Measurements from ENCODE around the gene RAP1B. TPM values are rescaled to one million over a fixed set of nuclear protein-coding genes. Genes with fewer than 3 reads are reported as not detected.

Gene RAP1B
- total and polyA plus RNA-seq, 2 of the 13 experiments (the other 11 are each of a cell fraction or from before 2014, with no cell fraction given), result 71.1 to 92.7 TPM

DNA sequence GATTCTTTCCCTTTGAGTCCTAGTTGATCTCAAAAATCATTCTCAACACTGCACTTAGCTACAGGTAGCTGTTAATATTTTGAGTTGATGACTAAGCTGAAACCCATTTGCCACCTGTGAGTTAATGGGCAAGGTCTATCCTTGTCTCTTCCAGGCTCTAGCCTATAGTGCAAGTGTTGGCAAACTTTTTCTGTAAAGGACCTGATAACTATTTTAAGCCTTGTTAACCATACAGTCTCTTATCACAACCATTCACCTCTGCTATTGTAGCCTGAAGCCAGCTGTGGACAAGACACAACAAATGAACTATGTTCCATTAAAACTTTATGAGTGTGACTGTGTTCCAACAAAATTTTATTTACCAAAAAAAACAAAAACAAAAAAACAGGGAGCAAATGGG is 19.4 kb downstream of the RAP1B start:
- BruUV-seq (replicated peaks), result no TSS peak
- Histone ChIP-seq H3K9ac (ENCODE audit: insufficient read depth, low read depth, low read length) (no peak overlapping the region), H3K27me3 (ENCODE audit: control insufficient read depth in 1 of 2, insufficient read depth in 2 of 2, low read length in 2 of 2) (no peaks in the 10 kb centered on the region), H3K9me3 (ENCODE audit: low read length) (no peaks in the 10 kb centered on the region), H3K4me3 (replicated peaks in 1 of 3; ENCODE audit: insufficient read depth in 1 of 3, low read depth in 2 of 3, low read length in 3 of 3) (no peak overlapping the region), H3K36me3 (replicated peaks in 1 of 2; ENCODE audit: control insufficient read depth in 1 of 2, insufficient read depth in 2 of 2, low read length in 2 of 2) (peaks cover 2 to 19% of the 10 kb centered on the region in 2 experiments; a peak in 3 of 5 replicates), H4K20me1 (ENCODE audit: insufficient read depth, low read length) (0 out of 2 replicates have a peak, but pooled peaks cover 14% of the 10 kb centered on the region), H3K79me2 (ENCODE audit: insufficient read depth, low read length) (peaks cover 82% of the 10 kb centered on the region), H3K4me1 (ENCODE audit: insufficient read depth, low read length) (no peaks in the 10 kb centered on the region), H2AFZ (ENCODE audit: low read length) (no peak overlapping the region), H3K27ac (ENCODE audit: extremely low read length, insufficient read depth, low read length) (no peak overlapping the region), H3K4me2 (ENCODE audit: low read depth, low read length) (no peak overlapping the region)
- DNase-seq (ENCODE audit: low spot score) (no peak), ATAC-seq (no peak), FAIRE-seq (no peak)
- in situ Hi-C loops (cut with HindIII; ENCODE audit: extremely low pct_ligation_motif_present, low pct_unique_long_range_greater_than_20kb) (no loop called here), intact Hi-C loops (cut with micrococcal nuclease; ENCODE audit: unreplicated experiment) (no loop called here)
- POLR2A ChIA-PET, result no interaction called here
- CTCF ChIA-PET (ENCODE audit: low intra/inter-chr PET ratio, low total read pairs), result no interaction called here
- TF ChIP-seq ZSCAN9 (CRISPR knock-in tag; IDR thresholded peaks at IDR 0.05; ENCODE audit: borderline replicate concordance) (no peak), ZNF577 (CRISPR knock-in tag; IDR thresholded peaks at IDR 0.05; ENCODE audit: borderline replicate concordance, low read depth) (no peak)
- TF ChIP-seq, protein P1, sequence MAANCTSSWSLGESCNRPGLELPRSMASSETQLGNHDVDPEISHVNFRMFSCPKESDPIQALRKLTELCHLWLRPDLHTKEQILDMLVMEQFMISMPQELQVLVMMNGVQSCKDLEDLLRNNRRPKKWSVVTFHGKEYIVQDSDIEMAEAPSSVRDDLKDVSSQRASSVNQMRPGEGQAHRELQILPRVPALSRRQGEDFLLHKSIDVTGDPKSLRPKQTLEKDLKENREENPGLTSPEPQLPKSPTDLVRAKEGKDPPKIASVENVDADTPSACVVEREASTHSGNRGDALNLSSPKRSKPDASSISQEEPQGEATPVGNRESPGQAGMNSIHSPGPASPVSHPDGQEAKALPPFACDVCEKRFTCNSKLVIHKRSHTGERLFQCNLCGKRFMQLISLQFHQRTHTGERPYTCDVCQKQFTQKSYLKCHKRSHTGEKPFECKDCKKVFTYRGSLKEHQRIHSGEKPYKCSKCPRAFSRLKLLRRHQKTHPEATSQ (CRISPR knock-in tag; IDR thresholded peaks at IDR 0.05; ENCODE audit: borderline replicate concordance), result no peak

DNA sequence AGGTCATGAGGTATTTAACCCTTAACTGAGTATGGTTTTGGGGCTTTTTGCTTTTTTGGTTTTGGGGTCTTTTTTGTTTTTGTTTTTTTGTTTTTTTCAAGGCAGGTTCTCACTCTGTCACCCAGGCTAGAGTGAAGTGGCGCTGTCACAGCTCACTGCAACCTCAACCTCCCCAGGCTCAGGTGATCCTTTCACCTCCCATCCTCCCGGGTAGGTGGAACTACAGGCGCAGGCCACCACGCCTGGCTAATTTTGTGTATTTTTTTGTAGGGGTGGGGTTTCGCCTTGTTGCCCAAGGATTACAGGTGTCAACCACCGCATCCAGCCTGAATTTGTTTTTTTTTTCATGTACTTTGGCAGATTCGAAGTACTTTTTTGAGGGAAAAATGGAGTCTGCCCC is 19.9 kb downstream of the RAP1B start:
- Histone ChIP-seq H3K9ac (ENCODE audit: insufficient read depth, low read depth, low read length) (no peak overlapping the region), H3K4me3 (replicated peaks in 1 of 3; ENCODE audit: insufficient read depth in 1 of 3, low read depth in 2 of 3, low read length in 3 of 3) (no peak overlapping the region), H3K4me2 (ENCODE audit: low read depth, low read length) (no peak overlapping the region), H4K20me1 (ENCODE audit: insufficient read depth, low read length) (peaks cover 17% of the 10 kb centered on the region; the same call in 1 of the 2 replicates), H2AFZ (ENCODE audit: low read length) (no peak overlapping the region), H3K36me3 (replicated peaks in 1 of 2; ENCODE audit: control insufficient read depth in 1 of 2, insufficient read depth in 2 of 2, low read length in 2 of 2) (peaks cover 2 to 17% of the 10 kb centered on the region in 2 experiments; a peak in 3 of 5 replicates), H3K27ac (ENCODE audit: extremely low read length, insufficient read depth, low read length) (no peak overlapping the region), H3K4me1 (ENCODE audit: insufficient read depth, low read length) (peaks cover 5% of the 10 kb centered on the region; the same call in 1 of the 2 replicates), H3K27me3 (ENCODE audit: control insufficient read depth in 1 of 2, insufficient read depth in 2 of 2, low read length in 2 of 2) (no peaks in the 10 kb centered on the region), H3K79me2 (ENCODE audit: insufficient read depth, low read length) (peaks cover 79% of the 10 kb centered on the region), H3K9me3 (ENCODE audit: low read length) (no peaks in the 10 kb centered on the region)
- ChIA-PET CTCF (ENCODE audit: low intra/inter-chr PET ratio, low total read pairs) (no interaction called here), POLR2A (no interaction called here)
- intact Hi-C loops (cut with micrococcal nuclease; ENCODE audit: unreplicated experiment), result no loop called here
- DNase-seq (ENCODE audit: low spot score) (no peak), ATAC-seq (no peak), FAIRE-seq (no peak)
- WGBS (ENCODE audit: low lambda C conversion rate), result 98% methylated on average over 7 of the region's 7 CpGs
- BruUV-seq (replicated peaks), result no TSS peak
- in situ Hi-C loops (cut with HindIII; ENCODE audit: extremely low pct_ligation_motif_present, low pct_unique_long_range_greater_than_20kb), result no loop called here
- no peak for TF ChIP-seq ZNF282 (IDR thresholded peaks at IDR 0.05; ENCODE audit: partially characterized antibody)
- TF ChIP-seq SP1 (IDR thresholded peaks at IDR 0.05), result no peak
- no peak for TF ChIP-seq SP1 (CRISPR knock-in tag; IDR thresholded peaks at IDR 0.05)
- no peak for TF ChIP-seq RARG (CRISPR knock-in tag; IDR thresholded peaks at IDR 0.05; ENCODE audit: low read depth)
- no peak for TF ChIP-seq KLF15 (CRISPR knock-in tag; IDR thresholded peaks at IDR 0.05; ENCODE audit: borderline replicate concordance)
- TF ChIP-seq, protein P2, sequence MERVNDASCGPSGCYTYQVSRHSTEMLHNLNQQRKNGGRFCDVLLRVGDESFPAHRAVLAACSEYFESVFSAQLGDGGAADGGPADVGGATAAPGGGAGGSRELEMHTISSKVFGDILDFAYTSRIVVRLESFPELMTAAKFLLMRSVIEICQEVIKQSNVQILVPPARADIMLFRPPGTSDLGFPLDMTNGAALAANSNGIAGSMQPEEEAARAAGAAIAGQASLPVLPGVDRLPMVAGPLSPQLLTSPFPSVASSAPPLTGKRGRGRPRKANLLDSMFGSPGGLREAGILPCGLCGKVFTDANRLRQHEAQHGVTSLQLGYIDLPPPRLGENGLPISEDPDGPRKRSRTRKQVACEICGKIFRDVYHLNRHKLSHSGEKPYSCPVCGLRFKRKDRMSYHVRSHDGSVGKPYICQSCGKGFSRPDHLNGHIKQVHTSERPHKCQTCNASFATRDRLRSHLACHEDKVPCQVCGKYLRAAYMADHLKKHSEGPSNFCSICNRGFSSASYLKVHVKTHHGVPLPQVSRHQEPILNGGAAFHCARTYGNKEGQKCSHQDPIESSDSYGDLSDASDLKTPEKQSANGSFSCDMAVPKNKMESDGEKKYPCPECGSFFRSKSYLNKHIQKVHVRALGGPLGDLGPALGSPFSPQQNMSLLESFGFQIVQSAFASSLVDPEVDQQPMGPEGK (CRISPR knock-in tag; IDR thresholded peaks at IDR 0.05), result no peak
- no peak for TF ChIP-seq HMG20B (CRISPR knock-in tag; conservative IDR thresholded peaks at IDR 0.05)
- no peak for TF ChIP-seq MXD4 (CRISPR knock-in tag; IDR thresholded peaks at IDR 0.05)
- no peak for TF ChIP-seq CBX2 (IDR thresholded peaks at IDR 0.05; ENCODE audit: low read depth, low read length)
- TF ChIP-seq CBX2 (CRISPR knock-in tag; IDR thresholded peaks at IDR 0.05; ENCODE audit: low read depth), result no peak
- no peak for TF ChIP-seq PHF20 (CRISPR knock-in tag; IDR thresholded peaks at IDR 0.05)
- TF ChIP-seq, protein P3, sequence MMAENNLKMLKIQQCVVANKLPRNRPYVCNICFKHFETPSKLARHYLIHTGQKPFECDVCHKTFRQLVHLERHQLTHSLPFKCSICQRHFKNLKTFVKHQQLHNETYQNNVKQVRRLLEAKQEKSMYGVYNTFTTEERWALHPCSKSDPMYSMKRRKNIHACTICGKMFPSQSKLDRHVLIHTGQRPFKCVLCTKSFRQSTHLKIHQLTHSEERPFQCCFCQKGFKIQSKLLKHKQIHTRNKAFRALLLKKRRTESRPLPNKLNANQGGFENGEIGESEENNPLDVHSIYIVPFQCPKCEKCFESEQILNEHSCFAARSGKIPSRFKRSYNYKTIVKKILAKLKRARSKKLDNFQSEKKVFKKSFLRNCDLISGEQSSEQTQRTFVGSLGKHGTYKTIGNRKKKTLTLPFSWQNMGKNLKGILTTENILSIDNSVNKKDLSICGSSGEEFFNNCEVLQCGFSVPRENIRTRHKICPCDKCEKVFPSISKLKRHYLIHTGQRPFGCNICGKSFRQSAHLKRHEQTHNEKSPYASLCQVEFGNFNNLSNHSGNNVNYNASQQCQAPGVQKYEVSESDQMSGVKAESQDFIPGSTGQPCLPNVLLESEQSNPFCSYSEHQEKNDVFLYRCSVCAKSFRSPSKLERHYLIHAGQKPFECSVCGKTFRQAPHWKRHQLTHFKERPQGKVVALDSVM (CRISPR knock-in tag; IDR thresholded peaks at IDR 0.05), result no peak
- TF ChIP-seq KDM3A (CRISPR knock-in tag; IDR thresholded peaks at IDR 0.05; ENCODE audit: low read depth), result no peak

Data from HepG2 (cell line).